Neural cell (in vitro differentiated cells): ENCODE data around the gene C1orf21. TPM values are rescaled to one million over a fixed set of nuclear protein-coding genes. Genes with fewer than 3 reads are reported as not detected.

Experiments used
- H2AFZ ChIP-seq: fragments of 200-600, 300-800 bp; sonication (generic), shearing (Covaris generic); 2 replicates; pipeline ENCODE4 v1.6.0; 2014; ENCODE audit warnings: low read depth, mild to moderate bottlenecking, antibody characterized with exemption, low read length, moderate library complexity
- H3F3A ChIP-seq: fragments of 200-600 bp; shearing (Covaris generic); 2 replicates; pipeline ENCODE4 v1.6.1; 2016; ENCODE audit warnings: mild to moderate bottlenecking, moderate library complexity, mixed read lengths, antibody characterized with exemption, low read length; ENCODE audit not compliant: insufficient read depth, poor library complexity, severe bottlenecking
- H3K27ac ChIP-seq: fragments of 200-600, 300-800 bp; sonication (generic), shearing (Covaris generic); 2 replicates; pipeline ENCODE4 v1.5.1; 2014; ENCODE audit warnings: mild to moderate bottlenecking, low read length, moderate library complexity
- H3K27me3 ChIP-seq: fragments of 300-800, 200-600 bp; sonication (generic), shearing (Covaris generic); 2 replicates; pipeline ENCODE4 v1.6.0; 2014; ENCODE audit warnings: mild to moderate bottlenecking, low read depth, low read length, moderate library complexity; ENCODE audit not compliant: insufficient read depth
- H3K36me3 ChIP-seq: fragments of 300-800, 200-600 bp; sonication (generic), shearing (Covaris generic); 2 replicates; pipeline ENCODE4 v1.5.1; 2014; ENCODE audit warnings: mild to moderate bottlenecking, antibody characterized with exemption, low read length, moderate library complexity; ENCODE audit not compliant: insufficient read depth
- H3K4me2 ChIP-seq: fragments of 300-800, 200-600 bp; sonication (generic), shearing (Covaris generic); 2 replicates; pipeline ENCODE4 v1.6.0; 2014; ENCODE audit warnings: mild to moderate bottlenecking, low read length
- H3K4me3 ChIP-seq: fragments of 300-800, 200-600 bp; sonication (generic), shearing (Covaris generic); 2 replicates; pipeline ENCODE4 v1.5.1; 2014; ENCODE audit warnings: mild to moderate bottlenecking, low read length, moderate library complexity
- H3K79me2 ChIP-seq: fragments of 200-600 bp; shearing (Covaris generic); replicated peaks from 2 replicates; pipeline ENCODE4 v1.6.0; 2014; ENCODE audit warnings: mild to moderate bottlenecking, low read length, moderate library complexity; ENCODE audit not compliant: insufficient read depth
- H3K9ac ChIP-seq: fragments of 300-800, 200-600 bp; sonication (generic), shearing (Covaris generic); 2 replicates; pipeline ENCODE4 v1.6.1; 2016; ENCODE audit warnings: mild to moderate bottlenecking, low read length, mixed read lengths
- H3K9me2 ChIP-seq: fragments of 200-600 bp; shearing (Covaris generic); 2 replicates; pipeline ENCODE4 v1.6.1; 2016; ENCODE audit warnings: mild to moderate bottlenecking, low read length, mixed read lengths; ENCODE audit not compliant: insufficient read depth
- H3K9me3 ChIP-seq: fragments of 200-600, 300-800 bp; sonication (generic), shearing (Covaris generic); 2 replicates; pipeline ENCODE4 v1.6.1; 2016; ENCODE audit warnings: mild to moderate bottlenecking, mixed run types, low read length, moderate library complexity, mixed read lengths
- H4K20me1 ChIP-seq: fragments of 200-600 bp; shearing (Covaris generic); 2 replicates; pipeline ENCODE4 v1.6.1; 2016; ENCODE audit warnings: mild to moderate bottlenecking, mixed run types; ENCODE audit not compliant: insufficient read depth
- CTCF ChIP-seq: fragments of 450-650 bp; IDR thresholded peaks from 2 replicates; pipeline ENCODE4 v1.5.1; 2014; ENCODE audit warnings: antibody characterized with exemption, mild to moderate bottlenecking, moderate library complexity; ENCODE audit not compliant: poor library complexity, severe bottlenecking
- EP300 ChIP-seq: fragments of 450-650 bp; conservative IDR thresholded peaks from 2 replicates; pipeline ENCODE4 v1.6.1; 2014; ENCODE audit warnings: antibody characterized with exemption, mild to moderate bottlenecking, moderate library complexity; ENCODE audit not compliant: poor library complexity, severe bottlenecking
- EZH2 ChIP-seq: fragments of 200-600, 300-800 bp; shearing (Covaris generic), sonication (generic); IDR thresholded peaks from 2 replicates; pipeline ENCODE4 v1.6.1; 2014; ENCODE audit warnings: antibody characterized with exemption, low read length, borderline replicate concordance, mild to moderate bottlenecking; ENCODE audit not compliant: insufficient read depth, poor library complexity, severe bottlenecking
- MXI1 ChIP-seq: fragments of 450-650 bp; conservative IDR thresholded peaks from 2 replicates; pipeline ENCODE4 v1.6.1; 2014; ENCODE audit warnings: antibody characterized with exemption, mild to moderate bottlenecking; ENCODE audit not compliant: poor library complexity, severe bottlenecking
- POLR2AphosphoS5 ChIP-seq: IDR thresholded peaks from 2 replicates; pipeline ENCODE4 v1.6.1; 2012
- RAD21 ChIP-seq: fragments of 450-650 bp; conservative IDR thresholded peaks from 2 replicates; pipeline ENCODE4 v1.6.1; 2014; ENCODE audit warnings: antibody characterized with exemption, mild to moderate bottlenecking, moderate library complexity
- REST ChIP-seq: IDR thresholded peaks from 2 replicates; pipeline ENCODE4 v1.6.1; 2012; ENCODE audit warnings: borderline replicate concordance
- SMC3 ChIP-seq: fragments of 450-650 bp; conservative IDR thresholded peaks from 2 replicates; pipeline ENCODE4 v1.6.1; 2014; ENCODE audit warnings: antibody characterized with exemption, mild to moderate bottlenecking, moderate library complexity; ENCODE audit not compliant: poor library complexity
- TAF1 ChIP-seq: IDR thresholded peaks from 2 replicates; pipeline ENCODE4 v1.6.1; 2012; ENCODE audit warnings: low read depth
- polyA plus RNA-seq: library from polyadenylated mRNA; depleted of rRNA; stranded (reverse); fragments of >200 nt; gene quantifications from 2 replicates; pipeline ENCODE4 v1.2.3, GENCODE V29; 2014

The C1orf21 gene
- polyA plus RNA-seq, 1 donor from 2014 or later, result 21.1 TPM

- no peak overlapping the region for H3K4me2 ChIP-seq
- no peaks in the 10 kb centered on the region for H3K27me3 ChIP-seq
- H4K20me1 ChIP-seq, result no peaks in the 10 kb centered on the region
- H3K36me3 ChIP-seq, result no peaks in the 10 kb centered on the region
- no peak overlapping the region for H3K27ac ChIP-seq
- no peaks in the 10 kb centered on the region for H3K9me3 ChIP-seq
- no peaks in the 10 kb centered on the region for H3F3A ChIP-seq
- no peak overlapping the region for H3K9ac ChIP-seq
- no peak overlapping the region for H2AFZ ChIP-seq
- no peaks in the 10 kb centered on the region for H3K79me2 ChIP-seq
- TF ChIP-seq TAF1, result no peak
- TF ChIP-seq CTCF, result no peak
- TF ChIP-seq RAD21, result no peak
- no peak for TF ChIP-seq SMC3
- no peak for TF ChIP-seq EP300
- no peak for TF ChIP-seq EZH2
- TF ChIP-seq REST, result no peak
- no peak for TF ChIP-seq POLR2AphosphoS5
- TF ChIP-seq MXI1, result no peak
- H3K4me3 ChIP-seq, result no peak overlapping the region
- no peaks in the 10 kb centered on the region for H3K9me2 ChIP-seq
These were observed 248.6 kb downstream of the C1orf21 start for GRCh38 chr1:184635347-184635979.

- H3K79me2 ChIP-seq, result no peaks in the 10 kb centered on the region
- H3K9me3 ChIP-seq, result no peaks in the 10 kb centered on the region
- H2AFZ ChIP-seq, result no peak overlapping the region
- no peak overlapping the region for H3K4me2 ChIP-seq
- no peak overlapping the region for H3K4me3 ChIP-seq
- H3K9ac ChIP-seq, result no peak overlapping the region
- H3K27ac ChIP-seq, result no peak overlapping the region
- H3K27me3 ChIP-seq, result no peaks in the 10 kb centered on the region
- no peaks in the 10 kb centered on the region for H3K36me3 ChIP-seq
- H3F3A ChIP-seq, result no peaks in the 10 kb centered on the region
- no peaks in the 10 kb centered on the region for H3K9me2 ChIP-seq
- no peak for TF ChIP-seq REST
- no peaks in the 10 kb centered on the region for H4K20me1 ChIP-seq
These were observed 249.2 kb downstream of the C1orf21 start for GRCh38 chr1:184635980-184636431.
